Adrenal gland (tissue), 12 donors: ENCODE data around the gene IGSF3. TPM values are rescaled to one million over a fixed set of nuclear protein-coding genes. Genes with fewer than 3 reads are reported as not detected.

Source experiments
- DNase-seq, 7 donors: peaks; one replicate each; pipeline ENCODE4 v3.0.0-alpha.2; 2019 to 2020
- H3K27ac ChIP-seq, 5 donors: fragments of 200-600 bp; sonication (generic) in 4 of 5; 1 replicate in 3 of 5; 2 replicates in 2 of 5; pipeline versions ENCODE4 v1.5.1 to v1.8.0; 2016 to 2020; ENCODE audit warnings: mild to moderate bottlenecking in 1 of 5
- H3K27me3 ChIP-seq: fragments of 200-600 bp; 2 replicates; pipeline ENCODE4 v1.8.0; 2021
- H3K36me3 ChIP-seq, 2 donors: fragments of 200-600 bp; replicated peaks in 1 of 2; 1 replicate in 1 of 2; 2 replicates in 1 of 2; pipeline versions ENCODE4 v1.5.1 to v1.8.0; 2018 to 2022
- H3K4me1 ChIP-seq, 2 donors: fragments of 200-600 bp; replicated peaks in 1 of 2; 1 replicate in 1 of 2; 2 replicates in 1 of 2; pipeline versions ENCODE4 v1.5.1 to v1.8.0; 2018 to 2021
- H3K4me3 ChIP-seq, 4 donors: fragments of 200-600 bp; sonication (generic) in 3 of 4; one replicate each; pipeline ENCODE4 v1.5.1; 2016 to 2018
- H3K9me3 ChIP-seq, 3 donors: fragments of 200-600 bp; sonication (generic) in 1 of 3; replicated peaks in 1 of 3; 1 replicate in 2 of 3; 2 replicates in 1 of 3; pipeline versions ENCODE4 v1.5.1 to v1.8.0; 2016 to 2021
- POLR2A ChIP-seq, 2 donors: fragments of 450-650 bp; IDR thresholded peaks; one replicate each; pipeline ENCODE4 v1.6.1; 2017; ENCODE audit warnings: antibody characterized with exemption in 2 of 2, mild to moderate bottlenecking in 2 of 2, moderate library complexity in 1 of 2
- WGBS, 4 donors: extraction: QIAGEN DNeasy Blood & Tissue Kit in 2 of 4; methylation state at CpG; one replicate each; pipeline versions ENCODE4 v1.1.5 to v1.1.7; 2013 to 2017; 5-methylcytosine and 5-hydroxymethylcytosine counted together
- intact Hi-C, 2 donors: fragments of 100-400 bp; cut with DNase I; formaldehyde crosslinking; loops; one replicate each; pipeline versions ENCODE4 v1.14.1 to v1.15.0; 2022 to 2023
- microRNA counts, 2 donors: library from miRNA; unstranded; fragments of <30 nt; microRNA quantifications; one replicate each; lab custom pipeline; 2016
- microRNA-seq, 3 donors: library from miRNA; unstranded; fragments of <30 nt; microRNA quantifications; one replicate each; pipeline ENCODE4, GENCODE V29; 2017 to 2020
- polyA plus RNA-seq, 3 donors: library from polyadenylated mRNA; stranded (reverse); fragments of 200-250 nt in 2 of 3; fragments of 350-450 nt in 1 of 3; fragmentation: Illumina TruSeq in 1 of 3; extraction: RNeasy Lipid Tissue Mini Kit (QIAGEN cat#74804) in 1 of 3; gene quantifications; one replicate each; pipeline ENCODE4 v1.2.3, GENCODE V29; 2013 to 2014
- small RNA-seq, 2 donors: library from RNA; depleted of rRNA; stranded (forward); fragments of <200 nt; gene quantifications; one replicate each; pipeline ENCODE3, GENCODE V24; 2016
- total RNA-seq, 9 donors: library from RNA; depleted of rRNA in 4 of 9; stranded (reverse); fragments of >200 nt in 4 of 9; fragments of 120-200 nt in 1 of 9; fragmentation: NEBNext Ultra II Directional in 1 of 9; extraction: Animal tissue kit (Norgen Biotek cat#: 25700) in 1 of 9; gene quantifications; one replicate each; pipeline versions ENCODE4 v1.1.0 to v1.2.4, GENCODE V29; 2013 to 2023
- TF ChIP-seq, protein P1 (sequence below), 6 experiments: fragments of 450-650 bp in 4 of 6; fragments of 200-600 bp in 2 of 6; sonication (generic) in 1 of 6; IDR thresholded peaks; 1 replicate in 5 of 6; 2 replicates in 1 of 6; pipeline versions ENCODE4 v1.5.1 to v1.8.0; 2016 to 2021; ENCODE audit warnings: antibody characterized with exemption in 6 of 6, mild to moderate bottlenecking in 2 of 6, moderate library complexity in 1 of 6
- donor health status: healthy with polysubstance abuse.
- donor health status: Bipolar disorder and iron deficiency.
- donor health status: DM: yes; HTN: yes; CAD: no.
- donor health status: DM: no; HTN: no; CAD: no.
- donor health status: DM: no; HTN: no; CAD: no.
- donor health status: DM: yes; HTN: yes; CAD: no.

The IGSF3 gene
- total and polyA plus RNA-seq, 12 donors = 0.67 to 12.1 (median 2.2) TPM

DNA sequence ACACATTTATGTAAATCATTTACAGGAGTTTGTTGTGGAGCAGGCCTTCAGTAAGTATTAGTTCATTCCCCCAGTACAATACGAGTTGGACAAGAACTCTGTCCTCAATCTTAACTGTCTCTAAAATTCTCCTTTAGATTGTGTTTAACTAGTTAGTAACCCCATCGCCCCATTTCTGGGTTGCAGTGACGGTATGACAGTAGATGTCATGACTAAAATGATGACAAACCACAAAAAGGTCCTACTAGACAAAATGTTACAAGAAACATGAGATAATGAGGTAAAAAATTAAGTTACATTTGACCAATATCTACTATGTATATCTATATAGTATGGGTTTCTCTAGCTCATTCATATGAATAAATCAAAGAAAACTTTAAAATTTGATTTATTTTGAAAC is 137.9 kb downstream of the IGSF3 start:
- 90 to 95% (median 93%) methylated on average over 3 of the region's 3 CpGs for WGBS, 4 donors
- Histone ChIP-seq H3K4me3 (no peak overlapping the region), H3K36me3 (no peaks in the 10 kb centered on the region), H3K27ac (no peak overlapping the region), H3K9me3 (no peaks in the 10 kb centered on the region), H3K4me1 (no peaks in the 10 kb centered on the region), H3K27me3 (no peaks in the 10 kb centered on the region)
- intact Hi-C loops = no loop called here
- no peak for DNase-seq
- TF ChIP-seq, protein P1, sequence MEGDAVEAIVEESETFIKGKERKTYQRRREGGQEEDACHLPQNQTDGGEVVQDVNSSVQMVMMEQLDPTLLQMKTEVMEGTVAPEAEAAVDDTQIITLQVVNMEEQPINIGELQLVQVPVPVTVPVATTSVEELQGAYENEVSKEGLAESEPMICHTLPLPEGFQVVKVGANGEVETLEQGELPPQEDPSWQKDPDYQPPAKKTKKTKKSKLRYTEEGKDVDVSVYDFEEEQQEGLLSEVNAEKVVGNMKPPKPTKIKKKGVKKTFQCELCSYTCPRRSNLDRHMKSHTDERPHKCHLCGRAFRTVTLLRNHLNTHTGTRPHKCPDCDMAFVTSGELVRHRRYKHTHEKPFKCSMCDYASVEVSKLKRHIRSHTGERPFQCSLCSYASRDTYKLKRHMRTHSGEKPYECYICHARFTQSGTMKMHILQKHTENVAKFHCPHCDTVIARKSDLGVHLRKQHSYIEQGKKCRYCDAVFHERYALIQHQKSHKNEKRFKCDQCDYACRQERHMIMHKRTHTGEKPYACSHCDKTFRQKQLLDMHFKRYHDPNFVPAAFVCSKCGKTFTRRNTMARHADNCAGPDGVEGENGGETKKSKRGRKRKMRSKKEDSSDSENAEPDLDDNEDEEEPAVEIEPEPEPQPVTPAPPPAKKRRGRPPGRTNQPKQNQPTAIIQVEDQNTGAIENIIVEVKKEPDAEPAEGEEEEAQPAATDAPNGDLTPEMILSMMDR (IDR thresholded peaks at IDR 0.05) = no peak
- TF ChIP-seq POLR2A (IDR thresholded peaks at IDR 0.05) = no peak

DNA sequence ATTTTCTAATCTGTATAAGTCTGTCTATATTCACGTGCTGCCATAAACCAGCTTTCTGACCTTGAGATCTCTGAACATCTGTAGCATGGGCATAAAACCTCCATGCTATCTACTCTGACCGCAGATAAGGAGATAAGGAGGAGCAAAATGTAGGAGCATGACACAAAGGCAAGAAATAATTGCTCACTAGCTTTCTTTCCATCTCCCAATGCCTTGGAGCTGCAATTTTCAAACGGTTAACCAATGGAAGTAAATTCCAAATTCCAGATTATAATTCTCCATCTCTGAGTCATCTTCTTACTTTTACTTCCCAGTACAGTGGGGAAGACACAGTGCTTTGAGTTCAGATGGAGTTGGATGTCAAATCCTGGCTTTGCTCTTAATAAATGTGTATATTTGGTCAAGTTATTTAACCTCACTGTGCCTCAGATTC is 138.3 kb downstream of the IGSF3 start:
- no peaks in the 10 kb centered on the region for H3K9me3 ChIP-seq
- WGBS, 4 donors = 74 to 91% (median 75%) methylated on average over 3 of the region's 3 CpGs

DNA sequence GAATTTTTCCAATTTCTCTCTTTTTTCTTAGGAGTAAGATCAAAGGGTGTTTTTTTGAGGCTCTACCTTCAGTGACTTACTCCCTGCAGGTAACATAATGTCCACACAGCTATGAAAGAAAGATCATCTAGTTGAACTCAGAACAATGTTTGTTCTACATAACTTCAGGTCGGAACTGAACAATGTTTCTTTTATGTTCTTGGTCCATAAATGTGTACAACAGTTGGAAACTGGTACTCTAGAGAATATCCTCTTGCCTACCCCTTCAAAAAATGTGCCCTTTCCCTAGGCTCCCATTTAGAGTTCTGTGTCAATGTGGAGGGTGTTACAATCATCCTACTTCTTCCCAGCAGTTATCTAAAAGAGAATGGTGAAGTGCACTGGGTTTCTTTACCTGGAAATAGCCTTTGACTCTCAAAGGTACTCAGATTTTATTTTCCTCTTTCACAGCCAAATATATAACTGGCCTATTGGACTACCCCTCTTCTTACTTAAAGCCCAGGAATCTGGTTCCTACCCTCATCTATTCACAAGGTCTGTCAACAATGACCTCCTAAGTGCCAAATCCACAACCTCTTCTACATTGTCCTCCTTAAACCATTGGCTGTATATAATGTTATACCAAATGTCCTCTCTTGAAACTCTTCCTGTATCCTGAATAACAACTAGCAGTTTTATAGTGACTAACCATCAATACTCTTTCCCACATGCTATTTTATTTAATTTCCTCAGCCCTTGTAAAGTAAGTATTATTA is 139.0 kb downstream of the IGSF3 start:
- DNase-seq = no peak
- WGBS, 4 donors = 91 to 97% (median 93%) methylated on average over 1 of the region's 1 CpG
- Histone ChIP-seq H3K36me3 (no peaks in the 10 kb centered on the region), H3K4me3 (no peak overlapping the region), H3K9me3 (no peaks in the 10 kb centered on the region), H3K27me3 (no peaks in the 10 kb centered on the region), H3K4me1 (no peaks in the 10 kb centered on the region), H3K27ac (no peak overlapping the region)
- intact Hi-C loops = no loop called here
- TF ChIP-seq POLR2A (IDR thresholded peaks at IDR 0.05) = no peak
- TF ChIP-seq, protein P1 (IDR thresholded peaks at IDR 0.05) = no peak

More for the DNA sequence above, 138.3 kb downstream of the IGSF3 start:
- no peak overlapping the region for H3K27ac ChIP-seq
- H3K36me3 ChIP-seq = no peaks in the 10 kb centered on the region
- intact Hi-C loops = no loop called here
- no peaks in the 10 kb centered on the region for H3K27me3 ChIP-seq
- DNase-seq = no peak
- no peak for TF ChIP-seq POLR2A (IDR thresholded peaks at IDR 0.05)
- TF ChIP-seq, protein P1 (IDR thresholded peaks at IDR 0.05) = no peak
- H3K4me1 ChIP-seq = no peaks in the 10 kb centered on the region
- no peak overlapping the region for H3K4me3 ChIP-seq

DNA sequence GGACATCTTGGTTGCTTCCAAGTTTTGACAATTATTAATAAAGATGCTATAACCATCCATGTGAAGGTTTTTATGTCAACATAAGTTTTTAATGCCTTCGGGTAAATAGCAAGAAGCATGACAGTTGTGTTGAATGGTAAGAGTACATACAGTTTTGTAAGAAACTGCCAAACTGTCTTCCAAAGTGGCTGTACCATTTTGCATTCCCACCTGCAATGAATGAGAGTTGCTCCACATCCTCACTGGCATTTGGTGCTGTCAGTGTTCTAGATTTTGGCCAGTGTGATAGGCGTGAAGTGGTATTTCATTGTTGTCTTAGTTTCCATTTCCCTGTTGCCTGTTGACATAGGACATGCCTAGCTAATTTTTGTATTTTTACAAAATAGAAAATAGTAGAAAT is 142.1 kb downstream of the IGSF3 start:
- TF ChIP-seq, protein P1 (IDR thresholded peaks at IDR 0.05) = no peak
- no peak for TF ChIP-seq POLR2A (IDR thresholded peaks at IDR 0.05)
- Histone ChIP-seq H3K27ac (no peak overlapping the region), H3K9me3 (no peaks in the 10 kb centered on the region), H3K36me3 (no peaks in the 10 kb centered on the region), H3K4me1 (no peaks in the 10 kb centered on the region), H3K27me3 (no peaks in the 10 kb centered on the region), H3K4me3 (no peak overlapping the region)
- 93 to 100% (median 95%) methylated on average over 2 of the region's 2 CpGs for WGBS, 4 donors
- DNase-seq = no peak
- intact Hi-C loops = no loop called here

MicroRNA genes within 50 kb of the gene (microRNA counts, 767-probe panel; counts per million panel counts)
- microRNA hsa-miR-320b (lab: Ali Mortazavi, UCI) (0 counts per million in 2 donors), microRNA hsa-miR-548ac (lab: Ali Mortazavi, UCI) (0 to 2,697 counts per million in 2 donors)

Small RNA genes lying within 50 kb of the gene (microRNA-seq; reads per million reads assigned to microRNA genes)
- gene MIR320B1 (0 to 0.38 (median 0) reads per million in 3 donors), gene MIR548AC (0 to 0.28 (median 0) reads per million in 3 donors)

Small RNA genes lying within 50 kb of the gene (small RNA-seq; reads per million reads assigned to genes)
- gene MIR320B1 (0 reads per million in 2 donors), gene MIR548AC (0 reads per million in 2 donors)

Other genes starting within 250 kb of the IGSF3 start
- 10 to 100 TPM in 7 of 9 donors, 1 to 10 TPM in 2; 9.5 to 41.1 (median 13.1) TPM for gene CD58, start 96.7 kb downstream of the IGSF3 start, total RNA-seq
- gene CD58, start 96.7 kb downstream of the IGSF3 start, polyA plus RNA-seq = 10 to 100 TPM in 1 of 3 donors, 1 to 10 TPM in 2; 6.3 to 43.6 (median 9.8) TPM
- gene CD2, start 86.7 kb upstream of the IGSF3 start, total RNA-seq = 1 to 10 TPM in 5 of 9 donors, under 1 TPM in 4; 0.18 to 6.7 (median 1.1) TPM
- gene CD2, start 86.7 kb upstream of the IGSF3 start, polyA plus RNA-seq = 1 to 10 TPM; 1.2 to 4.2 (median 1.9) TPM
- gene PTGFRN, start 242.2 kb upstream of the IGSF3 start, total RNA-seq = 100 to 1,000 TPM in 4 of 9 donors, 10 to 100 TPM in 5; 63.8 to 173 (median 72.1) TPM
- 10 to 100 TPM; 63.3 to 68.7 (median 64.6) TPM for gene PTGFRN, start 242.2 kb upstream of the IGSF3 start, polyA plus RNA-seq